Lower lobe of right lung (tissue), 2 donors: ENCODE measurements around the gene ABCC4. TPM values are rescaled to one million over a fixed set of nuclear protein-coding genes. Genes with fewer than 3 reads are reported as not detected.
A peak's percentile ranks its signal among the peaks of the same experiment; 100 is the strongest.

Source experiments
- ATAC-seq, 2 donors: fragments of 200-7000 bp; cut with Tn5 transposase; one replicate each; pipeline ENCODE4 v1.9.1; 2020 to 2022; ENCODE audit warnings: mild to moderate bottlenecking in 2 of 2, moderate library complexity in 2 of 2
- DNase-seq: peaks from one replicate; pipeline ENCODE4 v3.0.0-alpha.2; 2020
- H3K27ac ChIP-seq: fragments of 200-600 bp; one replicate; pipeline ENCODE4 v1.8.0; 2022
- H3K27me3 ChIP-seq: fragments of 200-600 bp; one replicate; pipeline ENCODE4 v1.8.0; 2022; ENCODE audit warnings: low read depth
- H3K36me3 ChIP-seq: fragments of 200-600 bp; one replicate; pipeline ENCODE4 v1.8.0; 2022; ENCODE audit warnings: mild to moderate bottlenecking
- H3K4me1 ChIP-seq: fragments of 200-600 bp; one replicate; pipeline ENCODE4 v1.8.0; 2022
- H3K4me3 ChIP-seq: fragments of 200-600 bp; one replicate; pipeline ENCODE4 v1.8.0; 2022; ENCODE audit warnings: mild to moderate bottlenecking
- H3K9me3 ChIP-seq: fragments of 200-600 bp; one replicate; pipeline ENCODE4 v1.8.0; 2022
- intact Hi-C: fragments of 100-400 bp; cut with DNase I; formaldehyde crosslinking; loops from one replicate; pipeline ENCODE4 v1.11.0; 2022
- long read RNA-seq: library from polyadenylated mRNA; unstranded; transcript quantifications from one replicate; pipeline ENCODE4 v2.0.0, GENCODE V29; 2021
- total RNA-seq: library from RNA; stranded (reverse); fragmentation: NEBNext Ultra II Directional; extraction: Animal tissue kit (Norgen Biotek cat#: 25700); gene quantifications from one replicate; pipeline ENCODE4 v1.2.1, GENCODE V29; 2021
- TF ChIP-seq, protein P1 (sequence below): fragments of 200-600 bp; IDR thresholded peaks from one replicate; pipeline ENCODE4 v1.8.0; 2022; ENCODE audit warnings: antibody characterized with exemption, mild to moderate bottlenecking
- donor health status: DM: no; HTN: yes; CAD: no; lungs with severe emphysema.

The ABCC4 gene, protein sequence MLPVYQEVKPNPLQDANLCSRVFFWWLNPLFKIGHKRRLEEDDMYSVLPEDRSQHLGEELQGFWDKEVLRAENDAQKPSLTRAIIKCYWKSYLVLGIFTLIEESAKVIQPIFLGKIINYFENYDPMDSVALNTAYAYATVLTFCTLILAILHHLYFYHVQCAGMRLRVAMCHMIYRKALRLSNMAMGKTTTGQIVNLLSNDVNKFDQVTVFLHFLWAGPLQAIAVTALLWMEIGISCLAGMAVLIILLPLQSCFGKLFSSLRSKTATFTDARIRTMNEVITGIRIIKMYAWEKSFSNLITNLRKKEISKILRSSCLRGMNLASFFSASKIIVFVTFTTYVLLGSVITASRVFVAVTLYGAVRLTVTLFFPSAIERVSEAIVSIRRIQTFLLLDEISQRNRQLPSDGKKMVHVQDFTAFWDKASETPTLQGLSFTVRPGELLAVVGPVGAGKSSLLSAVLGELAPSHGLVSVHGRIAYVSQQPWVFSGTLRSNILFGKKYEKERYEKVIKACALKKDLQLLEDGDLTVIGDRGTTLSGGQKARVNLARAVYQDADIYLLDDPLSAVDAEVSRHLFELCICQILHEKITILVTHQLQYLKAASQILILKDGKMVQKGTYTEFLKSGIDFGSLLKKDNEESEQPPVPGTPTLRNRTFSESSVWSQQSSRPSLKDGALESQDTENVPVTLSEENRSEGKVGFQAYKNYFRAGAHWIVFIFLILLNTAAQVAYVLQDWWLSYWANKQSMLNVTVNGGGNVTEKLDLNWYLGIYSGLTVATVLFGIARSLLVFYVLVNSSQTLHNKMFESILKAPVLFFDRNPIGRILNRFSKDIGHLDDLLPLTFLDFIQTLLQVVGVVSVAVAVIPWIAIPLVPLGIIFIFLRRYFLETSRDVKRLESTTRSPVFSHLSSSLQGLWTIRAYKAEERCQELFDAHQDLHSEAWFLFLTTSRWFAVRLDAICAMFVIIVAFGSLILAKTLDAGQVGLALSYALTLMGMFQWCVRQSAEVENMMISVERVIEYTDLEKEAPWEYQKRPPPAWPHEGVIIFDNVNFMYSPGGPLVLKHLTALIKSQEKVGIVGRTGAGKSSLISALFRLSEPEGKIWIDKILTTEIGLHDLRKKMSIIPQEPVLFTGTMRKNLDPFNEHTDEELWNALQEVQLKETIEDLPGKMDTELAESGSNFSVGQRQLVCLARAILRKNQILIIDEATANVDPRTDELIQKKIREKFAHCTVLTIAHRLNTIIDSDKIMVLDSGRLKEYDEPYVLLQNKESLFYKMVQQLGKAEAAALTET (N-terminal part only)
- 32.2 TPM for total RNA-seq
- long read RNA-seq, full-length matches to known transcripts, result 17 of 46 reads
- long read RNA-seq, partial matches to known transcripts, result 11 of 46 reads
- long read RNA-seq, other reads (novel, unspliced or antisense), result 18 of 46 reads

DNA sequence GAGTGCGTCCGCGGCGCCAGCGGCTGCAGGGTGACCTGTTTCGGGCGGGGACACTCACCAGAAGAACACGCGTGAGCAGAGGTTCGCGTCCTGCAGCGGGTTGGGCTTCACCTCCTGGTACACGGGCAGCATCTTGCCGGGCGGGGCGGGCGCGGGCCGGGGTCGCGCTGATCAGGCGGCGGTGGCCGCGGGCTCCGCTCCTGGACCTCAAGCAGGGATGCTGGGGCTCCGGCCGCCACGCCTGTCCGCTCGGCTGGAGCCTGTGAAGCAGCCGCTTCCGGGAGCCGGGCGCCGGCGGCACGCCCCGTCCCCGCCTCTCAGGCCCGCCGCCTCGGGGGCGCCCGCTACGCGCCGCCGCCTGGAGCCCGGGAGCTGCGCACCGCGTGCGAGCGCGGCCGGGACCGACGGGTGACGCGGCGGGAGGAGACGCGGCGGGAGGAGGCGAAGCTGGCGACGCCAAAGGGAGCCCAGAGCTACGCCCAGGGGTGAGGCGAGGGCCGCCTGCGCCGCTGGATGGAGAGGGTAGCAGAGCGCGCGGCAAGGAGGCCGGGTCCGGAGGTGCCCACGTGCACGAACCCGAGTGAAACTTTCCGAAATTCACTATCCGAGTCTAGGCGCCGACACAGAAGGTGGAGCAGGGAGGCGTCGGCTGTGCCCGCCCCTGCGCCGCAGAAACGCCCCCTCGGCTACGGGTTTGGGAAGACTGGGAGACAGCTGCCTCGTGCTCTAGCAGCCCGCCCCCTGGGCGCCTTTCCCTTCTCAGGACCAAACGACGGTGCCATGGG lies at the start of gene ABCC4:
TSS of gene ABCC4 (minus strand) at position 269 of the 785 bp plus-strand sequence. CDS start at position 132, 137 bp downstream.
- Histone ChIP-seq H3K9me3 (no peaks in the 10 kb centered on the region), H3K4me1 (peaks cover 47% of the 10 kb centered on the region), H3K27me3 (no peaks in the 10 kb centered on the region), H3K36me3 (no peaks in the 10 kb centered on the region), H3K4me3 (peak within 1 kb of the TSS; percentile 91), H3K27ac (peak within 1 kb of the TSS; percentile 87)
- peak; percentile 88 to 90 for ATAC-seq
- DNase-seq, result peak; percentile 80
- TF ChIP-seq, protein P1, sequence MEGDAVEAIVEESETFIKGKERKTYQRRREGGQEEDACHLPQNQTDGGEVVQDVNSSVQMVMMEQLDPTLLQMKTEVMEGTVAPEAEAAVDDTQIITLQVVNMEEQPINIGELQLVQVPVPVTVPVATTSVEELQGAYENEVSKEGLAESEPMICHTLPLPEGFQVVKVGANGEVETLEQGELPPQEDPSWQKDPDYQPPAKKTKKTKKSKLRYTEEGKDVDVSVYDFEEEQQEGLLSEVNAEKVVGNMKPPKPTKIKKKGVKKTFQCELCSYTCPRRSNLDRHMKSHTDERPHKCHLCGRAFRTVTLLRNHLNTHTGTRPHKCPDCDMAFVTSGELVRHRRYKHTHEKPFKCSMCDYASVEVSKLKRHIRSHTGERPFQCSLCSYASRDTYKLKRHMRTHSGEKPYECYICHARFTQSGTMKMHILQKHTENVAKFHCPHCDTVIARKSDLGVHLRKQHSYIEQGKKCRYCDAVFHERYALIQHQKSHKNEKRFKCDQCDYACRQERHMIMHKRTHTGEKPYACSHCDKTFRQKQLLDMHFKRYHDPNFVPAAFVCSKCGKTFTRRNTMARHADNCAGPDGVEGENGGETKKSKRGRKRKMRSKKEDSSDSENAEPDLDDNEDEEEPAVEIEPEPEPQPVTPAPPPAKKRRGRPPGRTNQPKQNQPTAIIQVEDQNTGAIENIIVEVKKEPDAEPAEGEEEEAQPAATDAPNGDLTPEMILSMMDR, result no peak
- intact Hi-C loops, result no loop called here

DNA sequence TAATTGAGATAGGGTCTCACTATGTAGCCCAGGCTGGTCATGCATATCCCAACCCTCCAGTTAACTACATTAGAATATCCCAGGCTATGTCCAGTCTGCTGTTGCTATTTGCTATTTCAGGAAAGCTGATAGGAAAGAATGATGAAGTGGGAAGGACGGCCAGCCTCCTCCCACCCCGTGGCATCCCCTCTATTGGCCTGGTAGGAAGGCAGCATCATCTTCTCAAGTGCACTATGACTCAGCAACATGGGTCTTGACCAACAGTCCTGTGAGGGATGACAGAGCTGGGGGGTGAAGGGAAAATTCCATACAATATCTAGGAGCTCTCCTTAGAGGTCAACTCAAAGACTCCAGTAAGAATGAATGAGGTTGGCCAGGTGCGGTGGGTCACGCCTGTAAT lies 48.0 kb upstream of the ABCC4 start:
- intact Hi-C loops, result no loop called here
- no peak for ATAC-seq
- H3K4me1 ChIP-seq, result no peaks in the 10 kb centered on the region
- no peaks in the 10 kb centered on the region for H3K9me3 ChIP-seq
- H3K27me3 ChIP-seq, result no peaks in the 10 kb centered on the region
- no peak for DNase-seq
- H3K4me3 ChIP-seq, result no peak overlapping the region
- H3K36me3 ChIP-seq, result no peaks in the 10 kb centered on the region
- no peak overlapping the region for H3K27ac ChIP-seq
- TF ChIP-seq, protein P1, result no peak

DNA sequence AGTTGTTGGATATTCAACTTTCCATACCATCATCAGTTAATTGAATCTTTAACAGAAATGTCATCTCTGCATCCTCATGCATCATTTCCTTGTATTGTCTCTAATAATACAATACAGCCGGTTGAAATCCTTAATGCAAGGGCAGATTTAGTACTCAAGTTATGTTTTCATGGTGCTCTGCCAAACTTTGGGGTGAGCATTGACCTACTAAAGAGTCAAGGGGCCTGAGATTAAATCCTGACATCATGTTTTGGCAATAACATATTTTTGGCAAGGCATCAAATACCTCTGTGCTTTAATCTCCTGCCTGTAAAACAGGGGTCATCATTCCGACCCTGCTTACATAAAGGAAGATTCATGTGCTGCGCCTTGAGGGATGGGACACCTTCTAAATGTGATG lies 42.7 kb upstream of the ABCC4 start:
- Histone ChIP-seq H3K4me1 (no peaks in the 10 kb centered on the region), H3K27ac (no peak overlapping the region), H3K4me3 (no peak overlapping the region), H3K9me3 (no peaks in the 10 kb centered on the region), H3K36me3 (no peaks in the 10 kb centered on the region), H3K27me3 (no peaks in the 10 kb centered on the region)
- ATAC-seq, result no peak
- DNase-seq, result no peak
- TF ChIP-seq, protein P1, result no peak
- intact Hi-C loops, result no loop called here

DNA sequence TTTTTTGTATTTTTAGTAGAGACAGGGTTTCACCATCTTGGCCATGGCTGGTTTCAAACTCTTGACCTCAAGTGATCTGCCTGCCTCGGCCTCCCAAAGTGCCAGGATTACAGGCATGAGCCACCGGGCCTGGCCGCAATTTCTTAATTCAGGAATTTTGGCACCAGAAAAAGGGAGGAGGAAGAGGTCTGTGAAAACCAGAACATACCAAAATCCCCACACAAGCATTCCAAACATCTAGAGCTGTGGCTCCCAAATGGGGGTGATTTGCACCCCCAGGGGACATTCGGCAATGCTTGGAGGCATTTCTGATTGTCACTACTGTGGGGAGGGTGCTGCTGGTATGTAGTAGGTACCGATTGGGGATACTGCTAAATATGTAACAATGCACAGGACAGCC lies 40.2 kb upstream of the ABCC4 start:
- DNase-seq (no peak), ATAC-seq (no peak)
- intact Hi-C loops, result no loop called here
- TF ChIP-seq, protein P1, result no peak
- no peaks in the 10 kb centered on the region for H3K9me3 ChIP-seq
- H3K36me3 ChIP-seq, result no peaks in the 10 kb centered on the region
- no peak overlapping the region for H3K27ac ChIP-seq
- no peak overlapping the region for H3K4me3 ChIP-seq
- H3K4me1 ChIP-seq, result no peaks in the 10 kb centered on the region
- H3K27me3 ChIP-seq, result no peaks in the 10 kb centered on the region
